Stimulated activated CD8-positive, alpha-beta memory T cell treated with anti-CD3 and anti-CD28 coated beads, Interleukin-15, amount 100 ng/mL, for 24 hours (primary cell): ENCODE measurements around the gene LRP6.

Experiments used
- DNase-seq: peaks from one replicate; pipeline ENCODE4 v3.0.0-alpha.2; 2020; ENCODE audit warnings: low read depth

The LRP6 gene

GRCh38 chr12:12214635-12215131, 52.2 kb downstream of the LRP6 start:
- no peak for DNase-seq

GRCh38 chr12:12214201-12214600, 52.6 kb downstream of the LRP6 start:
- no peak for DNase-seq

GRCh38 chr12:12212769-12213168, 54.1 kb downstream of the LRP6 start:
- DNase-seq: no peak

GRCh38 chr12:12210983-12211382, 55.9 kb downstream of the LRP6 start:
- DNase-seq: no peak

- no peak for DNase-seq
Measured at GRCh38 chr12:12210416-12210815, 56.4 kb downstream of the LRP6 start.

GRCh38 chr12:12209675-12210074, 57.2 kb downstream of the LRP6 start:
- no peak for DNase-seq

- no peak for DNase-seq
Measured at GRCh38 chr12:12209043-12209442, 57.8 kb downstream of the LRP6 start.

- DNase-seq: no peak
Measured at GRCh38 chr12:12207746-12208145, 59.1 kb downstream of the LRP6 start.

GRCh38 chr12:12206776-12207388, 60.0 kb downstream of the LRP6 start:
- no peak for DNase-seq

- no peak for DNase-seq
Measured at GRCh38 chr12:12202747-12203146, 64.1 kb downstream of the LRP6 start.

- DNase-seq: no peak
Measured at GRCh38 chr12:12202105-12202504, 64.7 kb downstream of the LRP6 start.

- DNase-seq: no peak
Measured at GRCh38 chr12:12201274-12201758, 65.5 kb downstream of the LRP6 start.

- no peak for DNase-seq
Measured at GRCh38 chr12:12200363-12200762, 66.5 kb downstream of the LRP6 start.

- DNase-seq: no peak
Measured at GRCh38 chr12:12198124-12198523, 68.7 kb downstream of the LRP6 start.

- no peak for DNase-seq
Measured at GRCh38 chr12:12197128-12197527, 69.7 kb downstream of the LRP6 start.

- DNase-seq: no peak
Measured at GRCh38 chr12:12195516-12195915, 71.3 kb downstream of the LRP6 start.

- DNase-seq: no peak
Measured at GRCh38 chr12:12195081-12195480, 71.8 kb downstream of the LRP6 start.

- DNase-seq: no peak
Measured at GRCh38 chr12:12194206-12194605, 72.6 kb downstream of the LRP6 start.

- no peak for DNase-seq
Measured at GRCh38 chr12:12191008-12191407, 75.8 kb downstream of the LRP6 start.

- no peak for DNase-seq
Measured at GRCh38 chr12:12190087-12190809, 76.6 kb downstream of the LRP6 start.

- DNase-seq: no peak
Measured at GRCh38 chr12:12185414-12185813, 81.4 kb downstream of the LRP6 start.

GRCh38 chr12:12182703-12183365, 84.0 kb downstream of the LRP6 start:
- no peak for DNase-seq

- no peak for DNase-seq
Measured at GRCh38 chr12:12181511-12181910, 85.3 kb downstream of the LRP6 start.
